ENCODE data around the gene GLIPR1. TPM values are rescaled to one million over a fixed set of nuclear protein-coding genes. Genes with fewer than 3 reads are reported as not detected.

The GLIPR1 gene
- total RNA-seq, 1 experiment from 2014 or later: 0.13 TPM

GRCh38 chr12:75479963-75480461 is 543 bp upstream of the GLIPR1 start:
- Histone ChIP-seq H3K4me1 (ENCODE audit: insufficient read depth, low read length) (no peaks in the 10 kb centered on the region; the same call in 1 of the 2 replicates), H3T11ph (ENCODE audit: low read length) (no peak overlapping the region), H3K14ac (ENCODE audit: insufficient read depth, low read length) (no peak overlapping the region), H3K18ac (ENCODE audit: insufficient read length, low read depth, low read length) (no peak overlapping the region), H3K79me1 (ENCODE audit: insufficient read depth, low read depth, low read length, poor library complexity, severe bottlenecking) (no peaks in the 10 kb centered on the region), H3K27ac (ENCODE audit: insufficient read length, low read depth, low read length) (no peak overlapping the region), H2AK5ac (ENCODE audit: insufficient read length, low read length) (no peak overlapping the region), H2BK12ac (ENCODE audit: insufficient read length, low read depth, low read length) (no peak overlapping the region), H3K27me3 (ENCODE audit: insufficient read depth, low read length) (no peaks in the 10 kb centered on the region), H2BK20ac (ENCODE audit: low read depth, low read length, poor library complexity, severe bottlenecking) (no peak overlapping the region), H4K5ac (ENCODE audit: insufficient read length, low read depth, low read length) (no peak overlapping the region), H3K4me2 (ENCODE audit: insufficient read depth, insufficient read length, low read length) (no peak overlapping the region), H2BK5ac (ENCODE audit: insufficient read length, low read length) (no peak overlapping the region), H2AFZ (ENCODE audit: low read length) (no peak overlapping the region), H3K23me2 (ENCODE audit: insufficient read length, low read depth, low read length, poor library complexity, severe bottlenecking) (no peaks in the 10 kb centered on the region), H3K4ac (ENCODE audit: low read depth, low read length) (no peak overlapping the region), H4K20me1 (ENCODE audit: control insufficient read depth, insufficient read depth, insufficient read length) (no peaks in the 10 kb centered on the region), H3K9ac (ENCODE audit: extremely low read depth, insufficient read length, low read length) (no peak overlapping the region), H3K79me2 (ENCODE audit: insufficient read depth, low read length) (no peaks in the 10 kb centered on the region), H3K23ac (ENCODE audit: insufficient read length, low read depth, low read length) (no peak overlapping the region), H2BK15ac (ENCODE audit: low read depth, low read length) (no peak overlapping the region), H3K56ac (ENCODE audit: insufficient read length, low read depth, low read length) (no peak overlapping the region), H4K8ac (replicated peaks; ENCODE audit: insufficient read length, low read depth, low read length) (no peak overlapping the region), H2BK120ac (ENCODE audit: low read depth, low read length, poor library complexity, severe bottlenecking) (no peak overlapping the region), H4K91ac (ENCODE audit: insufficient read length, low read depth, low read length) (no peak overlapping the region), H3K9me3 (ENCODE audit: control insufficient read depth, low read depth, low read length) (no peaks in the 10 kb centered on the region)
- TF ChIP-seq, protein P1, sequence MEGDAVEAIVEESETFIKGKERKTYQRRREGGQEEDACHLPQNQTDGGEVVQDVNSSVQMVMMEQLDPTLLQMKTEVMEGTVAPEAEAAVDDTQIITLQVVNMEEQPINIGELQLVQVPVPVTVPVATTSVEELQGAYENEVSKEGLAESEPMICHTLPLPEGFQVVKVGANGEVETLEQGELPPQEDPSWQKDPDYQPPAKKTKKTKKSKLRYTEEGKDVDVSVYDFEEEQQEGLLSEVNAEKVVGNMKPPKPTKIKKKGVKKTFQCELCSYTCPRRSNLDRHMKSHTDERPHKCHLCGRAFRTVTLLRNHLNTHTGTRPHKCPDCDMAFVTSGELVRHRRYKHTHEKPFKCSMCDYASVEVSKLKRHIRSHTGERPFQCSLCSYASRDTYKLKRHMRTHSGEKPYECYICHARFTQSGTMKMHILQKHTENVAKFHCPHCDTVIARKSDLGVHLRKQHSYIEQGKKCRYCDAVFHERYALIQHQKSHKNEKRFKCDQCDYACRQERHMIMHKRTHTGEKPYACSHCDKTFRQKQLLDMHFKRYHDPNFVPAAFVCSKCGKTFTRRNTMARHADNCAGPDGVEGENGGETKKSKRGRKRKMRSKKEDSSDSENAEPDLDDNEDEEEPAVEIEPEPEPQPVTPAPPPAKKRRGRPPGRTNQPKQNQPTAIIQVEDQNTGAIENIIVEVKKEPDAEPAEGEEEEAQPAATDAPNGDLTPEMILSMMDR (conservative IDR thresholded peaks at IDR 0.05): no peak
- Mint-ChIP-seq H3K4me1 (peaks cover 11 to 20% of the 10 kb centered on the region in 2 experiments), H3K36me3 (ENCODE audit: insufficient read depth in 1 of 3, low read depth in 3 of 3) (no peaks in the 10 kb centered on the region), H3K27me3 (ENCODE audit: low read depth) (no peaks in the 10 kb centered on the region), H3K27ac (no peak overlapping the region; a peak in 1 of 7 replicates), H3K4me3 (no peak overlapping the region), H3K9me3 (no peaks in the 10 kb centered on the region)
- DNase-seq: no peak
- WGBS (ENCODE audit: extremely low coverage, insufficient read length, low lambda C conversion rate): no CpG with 5 or more reads among the region's 2 CpGs
